T-helper 1 cell treated with Interleukin-12 subunit alpha and Interleukin-12 subunit beta and Interleukin-4 antibody, amounts not matched to agents 30 ng/mL and 1 ng/mL, for 36 hours (primary cell): ENCODE results near the gene TMEM8B. TPM values are rescaled to one million over a fixed set of nuclear protein-coding genes. Genes with fewer than 3 reads are reported as not detected.
"Not testable (repeated sequence)": the region's sequence is repeated elsewhere in the genome, so short reads cannot be mapped to it uniquely, and the experiment has no call there.

Experiments
- intact Hi-C: fragments of 100-400 bp; cut with micrococcal nuclease; formaldehyde crosslinking; loops from one replicate; pipeline ENCODE4 v1.15.1; 2024
- total RNA-seq: library from RNA; stranded (reverse); gene quantifications from 2 replicates; pipeline ENCODE4 v1.2.3, GENCODE V29; 2022

The TMEM8B gene
- total RNA-seq, 1 donor from 2014 or later, result 1.7 TPM

DNA sequence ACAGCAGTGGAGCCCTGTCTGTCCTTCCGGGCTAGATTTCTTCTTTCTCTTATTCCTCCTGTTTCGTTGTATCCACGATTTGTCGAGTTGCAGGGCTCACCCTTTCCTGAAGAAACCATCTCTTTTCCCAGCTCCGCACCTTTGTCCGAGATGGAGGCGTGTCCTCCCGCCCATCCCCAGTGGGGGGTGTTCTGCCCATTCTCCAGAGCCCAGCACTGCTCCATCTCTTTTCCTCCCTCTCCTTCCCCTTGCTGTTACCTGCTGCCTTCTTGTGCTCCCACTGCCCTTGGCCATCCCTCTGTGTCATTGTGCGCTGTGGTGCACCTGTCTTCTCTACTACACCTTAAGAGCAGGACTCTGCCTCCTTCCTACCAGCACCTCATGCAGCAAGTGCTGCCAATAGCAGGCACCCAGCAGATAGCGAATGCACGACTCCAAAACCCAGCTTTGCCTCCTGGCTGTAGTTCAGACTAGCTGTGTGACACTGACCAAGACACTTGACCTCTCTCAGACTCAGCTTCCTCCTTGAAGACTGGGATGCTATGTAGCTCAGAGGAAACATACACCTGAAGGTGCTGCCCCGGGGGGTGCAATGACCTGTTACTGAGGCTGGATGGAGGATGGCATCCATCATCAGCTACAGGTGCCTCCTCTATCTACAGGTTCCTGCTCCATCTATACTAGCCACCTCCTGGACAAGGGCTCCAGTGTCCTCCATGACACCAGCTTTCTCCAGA, 32.3 kb downstream of the TMEM8B start:
- intact Hi-C loops, result no loop called here

DNA sequence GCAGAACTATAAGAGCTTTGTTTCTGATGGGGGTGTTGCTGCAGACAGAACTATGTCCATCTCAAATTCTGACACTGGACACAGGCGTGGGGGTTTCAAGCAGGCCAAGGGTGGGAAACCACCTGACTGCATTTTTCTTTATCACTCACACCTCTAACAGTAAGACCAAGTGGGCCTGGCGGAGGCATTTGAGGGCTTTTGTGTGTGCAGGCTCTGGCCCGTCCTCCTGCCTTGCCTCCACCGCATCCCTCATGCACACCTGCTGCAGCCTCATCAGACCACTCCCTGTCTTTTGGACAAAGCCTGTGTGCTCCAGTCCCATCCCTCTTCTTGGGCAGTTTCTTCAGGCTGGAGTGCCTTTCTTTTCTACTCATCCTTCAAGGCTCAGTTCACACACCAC, 33.3 kb downstream of the TMEM8B start:
- intact Hi-C loops, result no loop called here

DNA sequence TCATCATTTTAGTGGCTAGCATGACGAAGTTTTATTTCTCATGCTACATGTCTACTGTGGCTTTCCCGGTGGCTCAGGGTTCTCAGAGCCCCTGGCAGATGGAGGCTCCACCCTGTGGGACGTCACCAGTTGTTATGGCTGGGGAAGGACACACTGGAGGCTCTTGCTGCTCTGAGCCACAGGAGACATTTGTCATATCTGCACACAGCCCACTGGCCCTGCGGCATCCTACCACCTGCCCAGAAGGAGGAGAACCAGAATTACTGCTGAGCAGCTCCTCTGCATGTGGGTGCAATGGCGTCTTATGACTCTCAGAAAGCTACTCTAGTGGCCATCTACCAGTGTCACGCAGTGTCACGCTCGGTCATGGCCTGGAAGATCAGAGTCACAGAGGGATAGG, 34.6 kb downstream of the TMEM8B start:
- intact Hi-C loops, result no loop called here

DNA sequence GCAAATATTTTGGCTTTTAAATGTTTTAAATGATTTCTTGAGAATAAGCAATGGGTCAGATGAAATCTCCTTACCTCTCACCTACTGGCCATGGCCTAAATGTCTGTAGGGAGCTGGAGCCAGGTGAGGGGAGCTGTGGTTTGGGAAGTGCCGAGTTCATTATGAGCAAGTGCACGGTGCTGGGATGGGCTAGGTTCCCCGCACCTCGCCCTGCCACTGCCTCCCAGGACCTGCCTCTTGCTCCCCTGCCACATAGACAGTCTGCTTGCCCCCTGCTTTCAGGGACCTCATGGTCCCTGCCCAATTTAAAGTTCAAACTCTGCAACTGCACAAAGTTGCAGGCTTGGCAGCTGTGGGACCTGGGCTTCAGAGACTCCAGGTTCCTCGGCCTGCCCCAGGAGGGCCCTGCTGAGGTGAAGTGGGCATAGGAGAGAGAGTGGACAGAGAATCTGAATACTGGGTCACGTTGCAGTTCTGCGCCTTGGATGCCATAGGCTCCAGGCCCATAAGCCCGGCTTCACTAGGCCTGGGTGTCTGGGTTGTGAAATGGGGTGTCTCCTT, 35.7 kb downstream of the TMEM8B start:
- intact Hi-C loops, result no loop called here

DNA sequence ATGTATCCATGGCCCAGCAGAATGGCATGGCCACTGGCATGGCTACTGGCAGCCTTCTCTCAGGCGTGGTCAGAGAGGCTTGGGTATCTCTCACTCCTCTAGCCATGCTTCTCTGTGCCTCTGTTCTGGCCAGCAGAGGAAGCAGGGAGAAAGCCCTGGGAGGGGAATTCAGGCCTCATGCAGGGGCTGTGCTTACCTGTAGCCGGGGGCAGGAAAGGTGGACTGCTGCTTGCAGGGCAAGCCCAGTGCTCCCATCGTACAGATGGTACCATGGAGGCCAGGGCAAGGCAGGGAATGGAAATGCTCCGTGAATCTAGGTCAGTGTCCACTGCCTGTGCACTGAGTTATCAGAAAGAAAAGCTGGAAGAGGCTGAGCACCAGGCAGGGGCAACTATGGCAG, 38.5 kb downstream of the TMEM8B start:
- intact Hi-C loops, result no loop called here

DNA sequence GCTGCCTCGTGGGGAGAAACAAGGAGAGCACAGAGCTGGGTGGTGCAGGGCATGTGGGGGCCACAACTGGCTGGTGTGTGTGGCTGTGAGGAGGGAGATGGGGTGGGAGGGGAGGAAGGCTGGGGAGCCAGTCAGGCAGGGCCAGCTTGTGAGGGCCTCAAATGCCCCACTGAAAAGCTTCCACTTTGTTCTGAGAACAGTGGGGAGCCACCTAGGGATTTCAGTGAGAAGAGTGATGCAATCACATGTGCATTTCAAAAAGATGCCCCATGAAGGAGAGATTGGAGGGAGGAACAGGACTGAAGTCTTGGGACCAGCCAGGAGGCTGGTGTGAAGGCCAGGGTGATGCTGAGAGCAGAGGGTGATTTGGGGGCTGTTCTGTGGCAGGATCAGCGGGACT, 39.9 kb downstream of the TMEM8B start:
- intact Hi-C loops, result no loop called here

DNA sequence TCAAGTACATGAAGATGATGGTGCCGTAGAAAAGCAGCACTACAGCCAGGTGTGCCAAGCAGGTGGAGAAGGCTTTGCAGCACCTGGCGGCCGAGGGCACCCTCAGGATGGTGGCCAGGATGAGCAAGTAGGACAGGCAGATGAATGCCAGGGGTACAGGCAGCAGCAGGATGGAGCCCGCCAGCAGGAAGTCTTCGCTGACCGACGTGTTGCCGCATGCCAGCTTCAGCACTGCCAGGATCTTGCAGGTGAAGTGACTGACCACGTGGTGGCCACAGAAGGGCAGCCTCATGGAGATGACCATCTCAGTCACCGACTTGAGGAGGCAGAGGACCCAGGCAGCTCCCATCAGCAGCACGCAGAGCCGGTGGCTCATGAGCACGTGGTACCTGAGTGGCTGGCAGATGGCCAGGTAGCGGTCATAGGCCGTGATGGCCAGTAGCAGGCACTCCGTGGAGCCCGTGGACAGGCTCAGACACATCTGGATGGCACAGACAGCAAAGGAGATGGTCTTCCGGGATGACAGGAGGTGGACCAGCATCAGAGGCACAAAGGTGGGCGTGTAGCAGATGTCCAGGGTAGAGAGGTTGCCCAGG, 40.7 kb downstream of the TMEM8B start:
- intact Hi-C loops, result no loop called here

DNA sequence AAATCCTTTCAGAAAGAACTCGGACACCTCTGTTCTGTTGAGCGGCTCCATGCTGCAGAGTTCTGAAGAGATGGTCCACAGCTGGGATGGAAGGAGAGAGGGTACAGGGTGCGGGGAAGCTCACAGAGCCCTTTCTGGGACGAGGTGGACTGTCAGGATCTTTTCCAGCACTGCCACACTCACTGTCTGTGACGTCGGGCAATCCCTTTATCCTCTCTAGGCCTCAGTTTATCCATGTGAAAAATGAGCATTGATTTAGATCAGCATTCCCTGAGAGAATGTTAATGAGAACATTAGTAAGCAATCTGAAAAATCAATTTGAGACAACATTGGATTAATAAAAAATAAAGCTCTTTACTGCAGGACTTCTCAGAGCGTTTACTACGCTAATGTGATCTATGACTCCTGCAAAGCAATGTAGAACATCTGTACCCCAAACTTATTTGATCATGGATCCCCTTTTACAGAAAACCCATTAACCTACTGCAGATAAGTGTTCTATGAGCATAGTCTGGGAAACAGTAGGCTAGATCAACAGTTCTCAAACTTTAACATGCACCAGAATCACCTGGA, 41.4 kb downstream of the TMEM8B start, which contains the start of gene OR13J1:
Gene OR13J1, minus strand, starts transcription at position 51 of the 573 bp plus-strand sequence. Its CDS starts 0 bp downstream, at position 51.
- intact Hi-C loops, result no loop called here

DNA sequence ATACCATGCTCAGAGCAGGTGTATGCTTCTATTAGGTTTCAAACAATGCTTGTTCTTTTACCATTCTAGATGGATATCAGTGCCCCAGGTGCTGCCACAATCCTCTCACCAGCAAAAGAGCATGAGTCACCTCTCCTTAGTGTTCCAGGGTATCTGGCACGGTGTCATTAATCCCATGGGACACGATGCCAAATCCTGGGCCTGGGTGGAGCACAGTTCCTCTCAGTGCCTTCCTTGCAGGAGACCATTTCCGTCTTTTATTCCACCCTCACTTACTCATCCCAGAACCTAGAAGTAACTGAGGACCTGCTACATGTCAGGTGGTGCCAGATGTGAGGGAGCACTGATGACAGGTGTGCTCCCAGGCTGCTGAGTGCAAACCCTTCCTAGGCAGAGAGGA, 42.5 kb downstream of the TMEM8B start:
- intact Hi-C loops, result no loop called here

DNA sequence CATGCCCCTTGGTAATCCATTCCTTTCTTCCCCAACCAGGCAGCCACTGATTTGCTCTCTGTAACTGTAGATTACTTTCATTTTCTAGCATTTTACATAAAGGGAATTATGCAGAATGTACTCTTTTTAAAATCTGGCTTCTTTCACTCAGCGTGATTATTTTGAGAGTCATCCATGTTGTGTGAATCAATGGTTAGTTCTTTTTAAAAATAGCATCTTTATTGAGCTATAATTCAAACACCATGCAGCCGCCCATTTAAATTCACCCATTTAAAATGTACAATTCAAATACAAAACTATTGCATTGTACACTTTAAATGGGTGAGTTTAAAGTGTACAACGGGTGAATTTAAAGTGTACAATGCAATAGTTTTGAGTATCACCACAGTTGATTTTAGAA, 43.5 kb downstream of the TMEM8B start:
- intact Hi-C loops, result no loop called here

DNA sequence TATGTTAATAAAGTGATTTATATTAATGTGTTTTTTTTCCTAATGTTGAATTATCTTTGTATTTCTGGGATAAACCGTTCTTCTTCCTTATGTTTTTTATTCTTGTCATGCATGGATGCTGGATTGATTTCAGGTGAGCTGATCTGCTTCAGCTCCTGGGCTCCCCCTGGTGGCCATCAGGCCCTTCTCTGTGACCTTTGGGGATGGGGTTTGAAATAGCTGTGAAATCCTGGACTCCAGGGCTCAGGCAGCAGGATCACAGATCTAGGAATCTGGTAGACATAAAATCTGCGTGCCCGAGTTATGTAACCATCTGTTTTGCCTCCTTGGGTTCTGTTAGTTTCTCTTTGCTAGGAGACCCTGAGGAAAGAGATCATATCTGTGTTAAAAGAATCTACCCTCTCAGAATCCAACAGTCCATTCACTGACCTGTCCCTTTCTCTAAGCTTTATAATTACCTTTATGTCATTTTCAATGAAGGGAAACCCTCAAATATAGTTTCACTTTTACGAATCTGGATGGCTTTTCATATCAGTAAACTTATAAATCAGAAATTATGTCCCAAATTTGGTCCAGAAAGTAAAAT, 53.3 kb downstream of the TMEM8B start:
- intact Hi-C loops, result loop anchor here (1.0 to 2.0 kb wide), 5 partner anchors 56 to 766 kb away; no protein-coding TSS in a partner anchor

DNA sequence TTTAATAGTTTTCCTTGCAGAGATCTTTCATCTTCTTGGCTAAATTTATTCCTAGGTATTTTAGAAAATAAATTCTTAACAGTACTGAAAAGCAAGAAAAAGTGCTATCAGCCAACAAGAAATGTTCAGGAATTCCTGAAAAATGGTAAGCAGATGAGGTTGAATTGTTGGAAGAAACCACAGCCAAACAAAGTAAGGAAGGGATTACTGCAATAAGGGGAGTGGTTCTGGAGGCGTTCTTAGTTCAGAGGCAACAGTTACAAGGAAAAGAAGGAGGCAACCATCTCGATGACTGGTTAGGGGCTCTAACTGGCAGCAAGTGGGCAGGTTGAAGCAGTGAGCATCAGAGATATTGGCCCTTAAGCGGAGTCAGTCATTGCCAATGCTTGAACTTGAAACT, 54.0 kb downstream of the TMEM8B start:
- intact Hi-C loops, result loop anchor here (1.0 to 2.0 kb wide), 5 partner anchors 57 to 766 kb away; no protein-coding TSS in a partner anchor

DNA sequence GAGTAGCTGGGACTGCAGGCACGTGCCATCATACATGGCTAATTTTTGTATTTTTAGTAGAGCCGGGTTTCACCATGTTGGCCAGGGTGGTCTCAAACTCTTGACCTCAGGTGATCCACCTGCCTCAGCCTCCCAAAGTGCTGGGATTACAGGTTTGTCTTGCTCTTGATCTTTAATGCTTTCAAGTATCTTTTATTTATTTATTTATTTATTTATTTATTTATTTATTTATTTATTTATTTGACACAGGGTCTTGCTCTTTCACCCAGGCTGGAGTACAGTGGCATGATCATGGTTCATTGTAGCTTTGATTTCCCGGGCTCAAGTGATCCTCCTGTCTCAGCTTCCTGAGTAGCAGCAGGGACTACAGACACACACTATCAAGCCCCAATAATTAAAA, 55.9 kb downstream of the TMEM8B start:
- intact Hi-C loops, result not testable (repeated sequence)

DNA sequence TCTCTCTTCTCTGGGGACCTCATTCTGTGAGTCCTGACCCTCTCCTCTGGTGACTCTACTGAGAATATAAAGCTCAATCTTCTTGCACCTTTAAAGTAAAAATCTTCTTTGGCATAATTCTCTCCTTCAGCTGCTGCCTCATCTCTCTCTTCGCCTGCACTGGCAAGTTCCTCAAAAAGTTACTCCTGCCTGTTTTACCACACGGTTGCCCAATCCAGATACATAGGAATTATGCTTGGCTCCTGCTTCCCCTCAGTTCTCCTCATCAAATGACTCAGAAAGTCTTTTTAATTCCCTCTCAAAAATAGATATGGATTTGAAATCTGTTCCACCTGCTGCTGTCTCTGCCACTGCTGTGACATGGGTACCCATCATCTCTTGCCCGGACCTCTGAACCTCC, 62.6 kb downstream of the TMEM8B start:
- intact Hi-C loops, result no loop called here

DNA sequence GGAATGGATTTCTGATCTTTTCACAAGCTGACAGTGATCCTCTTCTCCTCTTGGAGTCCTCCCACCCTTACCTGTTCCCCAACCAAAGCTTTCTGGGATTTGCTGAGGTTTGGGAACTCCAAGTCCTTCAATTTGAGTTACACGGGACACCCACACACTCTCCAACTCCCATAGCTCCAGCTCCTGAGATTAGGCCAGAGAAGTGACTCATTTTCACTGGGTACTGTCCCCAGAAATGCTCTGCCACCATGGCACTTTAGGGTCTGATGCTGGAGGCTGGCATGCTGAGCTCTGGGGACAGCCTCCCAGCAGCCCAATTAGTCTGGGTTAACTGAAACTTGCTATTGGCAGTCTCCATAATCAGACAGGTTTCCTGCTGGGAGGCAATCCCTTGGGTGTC, 63.0 kb downstream of the TMEM8B start:
- intact Hi-C loops, result no loop called here

DNA sequence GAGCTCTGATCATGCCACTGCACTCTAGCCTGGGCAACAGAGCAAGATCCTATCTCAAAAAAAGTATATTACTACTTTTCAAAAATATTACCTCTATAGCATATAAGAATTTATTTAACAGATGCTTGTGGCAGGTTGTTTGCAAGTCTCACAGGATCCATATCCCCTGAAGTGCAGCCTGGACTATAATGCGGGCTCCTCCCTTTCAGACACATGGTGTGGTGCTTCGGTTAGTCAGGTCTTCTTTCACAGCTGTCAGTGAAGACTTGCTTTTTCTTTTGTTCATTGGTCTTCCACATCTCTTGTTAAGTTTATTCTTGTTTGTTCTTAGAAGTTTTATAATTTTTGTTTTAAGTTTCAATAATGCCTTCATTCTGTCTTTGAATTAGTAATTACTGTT, 67.5 kb downstream of the TMEM8B start:
- intact Hi-C loops, result no loop called here

DNA sequence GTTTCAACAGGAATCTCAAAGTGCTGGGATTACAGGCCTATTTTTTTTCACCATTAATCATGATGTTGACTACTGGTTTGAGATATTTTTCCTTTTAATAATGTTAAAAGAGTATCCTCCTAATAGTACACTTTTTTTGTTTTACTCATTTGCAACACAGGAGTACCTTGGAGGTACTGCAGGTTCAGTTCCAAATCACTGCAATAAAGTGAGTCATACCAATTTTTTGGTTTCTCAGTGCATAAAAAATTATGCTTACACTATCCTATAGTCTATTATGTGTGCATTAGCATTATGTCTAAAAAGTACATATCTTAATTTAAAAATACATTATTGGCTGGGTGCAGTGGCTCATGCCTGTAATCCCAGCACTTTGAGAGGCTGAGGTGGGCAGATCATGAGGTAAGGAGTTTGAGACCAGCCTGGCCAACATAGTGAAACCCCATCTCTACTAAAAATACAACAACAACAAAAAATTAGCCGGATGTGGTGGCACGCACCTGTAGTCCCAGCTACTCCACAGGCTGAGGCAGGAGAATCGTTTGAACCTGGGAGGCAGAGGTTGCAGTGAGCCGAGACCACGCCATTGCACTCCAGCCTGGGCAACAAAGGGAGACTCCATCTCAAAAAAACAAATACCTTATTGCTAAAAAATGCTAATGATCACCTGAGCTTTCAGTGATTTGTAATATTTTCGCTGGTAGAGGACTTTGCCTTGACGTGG, 68.5 kb downstream of the TMEM8B start:
- intact Hi-C loops, result not testable (repeated sequence)

DNA sequence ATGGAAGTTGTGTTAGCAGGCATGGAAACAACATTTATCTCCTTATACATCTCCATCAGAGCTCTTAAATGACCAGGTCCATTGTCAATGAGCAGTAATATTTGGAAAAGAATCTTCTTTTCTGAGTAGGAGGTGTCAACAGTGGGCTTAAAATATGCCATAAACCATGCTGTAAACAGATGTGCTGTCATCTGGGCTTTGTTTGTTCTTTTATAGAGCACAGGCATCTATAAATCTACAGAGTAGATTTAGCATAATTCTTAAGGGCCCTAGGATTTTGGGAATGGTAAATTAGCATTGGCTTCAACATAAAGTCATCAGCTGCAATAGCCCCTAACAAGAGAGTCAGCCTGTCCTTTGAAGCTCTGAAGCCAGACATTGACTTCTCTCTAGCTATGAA, 69.3 kb downstream of the TMEM8B start:
- intact Hi-C loops, result no loop called here

DNA sequence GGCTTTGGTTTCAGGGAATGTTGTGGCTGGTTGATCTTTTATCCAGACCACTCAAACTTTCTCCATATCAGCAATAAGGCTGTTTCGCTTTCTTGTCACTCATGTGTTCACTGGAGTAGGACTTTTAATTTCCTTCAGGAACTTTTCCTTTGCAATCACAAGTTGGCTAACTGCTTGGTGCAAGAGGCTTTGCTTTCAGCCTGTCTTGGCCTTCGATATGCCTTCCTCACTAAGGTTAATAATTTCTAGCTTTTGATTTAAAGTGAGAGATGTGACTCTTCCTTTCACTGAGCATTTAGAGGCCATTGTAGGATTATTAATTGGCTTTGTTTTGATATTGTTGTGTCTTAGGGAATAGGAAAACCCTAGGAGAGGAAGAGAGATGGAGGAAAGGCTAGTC, 70.0 kb downstream of the TMEM8B start:
- intact Hi-C loops, result no loop called here

DNA sequence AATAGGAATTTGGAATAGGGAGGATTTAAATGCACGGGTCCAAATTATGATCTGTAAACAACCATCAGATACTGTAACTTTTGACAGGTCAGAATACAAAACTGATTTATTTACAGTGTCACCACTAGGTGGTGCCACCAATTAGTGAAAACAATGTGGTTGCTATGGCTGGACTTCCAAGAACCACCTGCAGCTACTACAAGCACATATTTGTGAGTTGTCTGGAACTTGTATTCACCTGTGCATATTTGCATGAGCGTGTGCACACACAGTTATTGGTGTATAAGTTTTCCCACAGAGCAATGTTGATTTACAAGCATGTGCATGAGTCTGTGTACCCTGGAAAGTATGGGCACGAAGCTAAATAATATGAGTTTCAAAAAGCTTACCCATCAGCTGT, 74.0 kb downstream of the TMEM8B start:
- intact Hi-C loops, result loop anchor here (1.0 kb wide), 3 partner anchors 8 to 120 kb away; no protein-coding TSS in a partner anchor

DNA sequence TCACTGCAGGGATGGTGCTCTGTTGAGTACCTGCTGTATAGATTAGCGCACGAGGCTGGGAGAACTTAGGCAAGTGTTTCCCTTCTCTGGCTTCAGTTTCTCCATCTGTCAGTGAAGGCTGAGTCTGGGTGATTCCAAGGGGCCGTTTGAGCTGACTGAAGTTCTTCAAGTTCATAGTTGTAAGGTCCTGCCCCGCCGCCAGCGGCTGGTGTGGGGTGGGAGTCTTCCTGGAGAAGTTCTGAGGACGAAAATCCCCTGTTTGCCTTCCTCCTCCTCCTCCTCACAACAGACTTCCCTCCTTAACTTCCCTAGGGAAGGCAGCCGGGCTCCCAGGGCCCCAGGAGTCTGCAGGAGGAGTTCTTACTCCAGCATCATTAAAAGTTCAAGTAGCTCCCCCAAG, 75.3 kb downstream of the TMEM8B start:
- intact Hi-C loops, result no loop called here
